ENCODE data around the gene CRELD1. TPM values are rescaled to one million over a fixed set of nuclear protein-coding genes. Genes with fewer than 3 reads are reported as not detected.

CRELD1 gene
- total RNA-seq, 2 donors from 2014 or later = 19.8 to 23.6 TPM

GRCh38 chr3:9948586-9948985 is 15.0 kb downstream of the CRELD1 start:
- DNase-seq = no peak
- no peak for TF ChIP-seq POLR2A (IDR thresholded peaks at IDR 0.05)
- no peak for TF ChIP-seq CTCF (IDR thresholded peaks at IDR 0.05)
- H3K9me3 ChIP-seq = no peaks in the 10 kb centered on the region
- H3K4me1 ChIP-seq = peaks cover 34% of the 10 kb centered on the region
- H3K4me3 ChIP-seq = no peak overlapping the region
- 81 to 82% methylated on average over 3 of the region's 3 CpGs for WGBS, 2 donors
- intact Hi-C loops (cut with DNase I) = no loop called here
- no peaks in the 10 kb centered on the region for H3K27me3 ChIP-seq
- H3K27ac ChIP-seq = no peak overlapping the region
- no peak for ATAC-seq
- no peaks in the 10 kb centered on the region for H3K36me3 ChIP-seq (replicated peaks in 1 of 2; ENCODE audit: insufficient read depth in 1 of 2, low read depth in 2 of 2)

- intact Hi-C loops (cut with DNase I) = no loop called here
- ATAC-seq = no peak
- H3K27me3 ChIP-seq = no peaks in the 10 kb centered on the region
- no peak overlapping the region for H3K4me3 ChIP-seq
- no peaks in the 10 kb centered on the region for H3K9me3 ChIP-seq
- 90% methylated on average over 6 of the region's 7 CpGs; no CpG with 5 or more reads in 1 of the 2 donors for WGBS, 2 donors
- H3K27ac ChIP-seq = no peak overlapping the region
- H3K4me1 ChIP-seq = peaks cover 34% of the 10 kb centered on the region
- H3K36me3 ChIP-seq (replicated peaks in 1 of 2; ENCODE audit: insufficient read depth in 1 of 2, low read depth in 2 of 2) = no peaks in the 10 kb centered on the region
- TF ChIP-seq POLR2A (IDR thresholded peaks at IDR 0.05) (no peak), CTCF (IDR thresholded peaks at IDR 0.05) (no peak)
- no peak for DNase-seq
Measured at GRCh38 chr3:9949115-9949514, 15.5 kb downstream of the CRELD1 start.

GRCh38 chr3:9949626-9950025 is 16.0 kb downstream of the CRELD1 start:
- Histone ChIP-seq H3K4me1 (peaks cover 34% of the 10 kb centered on the region), H3K9me3 (no peaks in the 10 kb centered on the region), H3K4me3 (no peak overlapping the region), H3K27ac (no peak overlapping the region), H3K36me3 (replicated peaks in 1 of 2; ENCODE audit: insufficient read depth in 1 of 2, low read depth in 2 of 2) (no peaks in the 10 kb centered on the region), H3K27me3 (no peaks in the 10 kb centered on the region)
- 76 to 83% methylated on average over 6 to 7 of the region's 9 CpGs for WGBS, 2 donors
- ATAC-seq (no peak), DNase-seq (no peak)
- no peak for TF ChIP-seq CTCF (IDR thresholded peaks at IDR 0.05)
- no peak for TF ChIP-seq POLR2A (IDR thresholded peaks at IDR 0.05)
- intact Hi-C loops (cut with DNase I) = no loop called here

GRCh38 chr3:9951126-9951525 is 17.5 kb downstream of the CRELD1 start:
- H3K27me3 ChIP-seq = no peaks in the 10 kb centered on the region
- ATAC-seq (no peak), DNase-seq (no peak)
- no peak overlapping the region for H3K4me3 ChIP-seq
- H3K36me3 ChIP-seq (replicated peaks in 1 of 2; ENCODE audit: insufficient read depth in 1 of 2, low read depth in 2 of 2) = no peaks in the 10 kb centered on the region
- H3K9me3 ChIP-seq = no peaks in the 10 kb centered on the region
- H3K27ac ChIP-seq = no peak overlapping the region
- peaks cover 36% of the 10 kb centered on the region for H3K4me1 ChIP-seq
- 43 to 50% methylated on average over 5 to 7 of the region's 7 CpGs for WGBS, 2 donors
- TF ChIP-seq POLR2A (IDR thresholded peaks at IDR 0.05) (no peak), CTCF (IDR thresholded peaks at IDR 0.05) (no peak)
- intact Hi-C loops (cut with DNase I) = no loop called here

GRCh38 chr3:9951598-9951961 is 17.9 kb downstream of the CRELD1 start:
- intact Hi-C loops (cut with DNase I) = no loop called here
- ATAC-seq = no peak
- Histone ChIP-seq H3K27ac (no peak overlapping the region), H3K4me1 (peaks cover 33% of the 10 kb centered on the region), H3K4me3 (no peak overlapping the region), H3K9me3 (no peaks in the 10 kb centered on the region), H3K27me3 (no peaks in the 10 kb centered on the region), H3K36me3 (replicated peaks in 1 of 2; ENCODE audit: insufficient read depth in 1 of 2, low read depth in 2 of 2) (no peaks in the 10 kb centered on the region)
- DNase-seq = no peak
- no peak for TF ChIP-seq CTCF (IDR thresholded peaks at IDR 0.05)
- no peak for TF ChIP-seq POLR2A (IDR thresholded peaks at IDR 0.05)
- WGBS, 2 donors = 35 to 46% methylated on average over 10 of the region's 10 CpGs

Data from body of pancreas (tissue), 4 donors.